Spleen (tissue), 7 donors: ENCODE results near the gene CD19.

Experiments used
- CTCF ChIP-seq, 11 experiments: fragments of 200-600 bp in 7 of 11; fragments of 450-650 bp in 4 of 11; sonication (generic) in 4 of 11; IDR thresholded peaks in 8 of 11; conservative IDR thresholded peaks in 3 of 11; 1 replicate in 7 of 11; 2 replicates in 4 of 11; pipeline versions ENCODE4 v1.4.0 to v1.8.0; 2016 to 2021; ENCODE audit warnings: antibody characterized with exemption in 11 of 11, inconsistent platforms in 4 of 11, mild to moderate bottlenecking in 1 of 11
- POLR2A ChIP-seq, 3 donors: fragments of 450-650 bp; IDR thresholded peaks; one replicate each; pipeline ENCODE4 v1.5.1; 2017; ENCODE audit warnings: antibody characterized with exemption in 3 of 3, mild to moderate bottlenecking in 1 of 3
- POLR2AphosphoS5 ChIP-seq, 3 donors: sonication (generic); formaldehyde crosslinking; IDR thresholded peaks; one replicate each; pipeline ENCODE4 v1.5.1; 2017; ENCODE audit warnings: antibody characterized with exemption in 3 of 3
- donor health status: DM: no; HTN: no; CAD: no; lungs with moderate emphysema.
- donor health status: DM: no; HTN: no; CAD: no.
- donor health status: DM: no; HTN: no; CAD: no.

GRCh38 chr16:28904828-28905227 is 26.9 kb upstream of the CD19 start:
- TF ChIP-seq CTCF (IDR thresholded peaks at IDR 0.05 in 8 of 11, conservative IDR thresholded peaks at IDR 0.05 in 3 of 11) = no peak
- TF ChIP-seq POLR2A (IDR thresholded peaks at IDR 0.05) = no peak
- no peak for TF ChIP-seq POLR2AphosphoS5 (IDR thresholded peaks at IDR 0.05)
